ENCODE results near the gene TMEM11.

Gene TMEM11

DNA sequence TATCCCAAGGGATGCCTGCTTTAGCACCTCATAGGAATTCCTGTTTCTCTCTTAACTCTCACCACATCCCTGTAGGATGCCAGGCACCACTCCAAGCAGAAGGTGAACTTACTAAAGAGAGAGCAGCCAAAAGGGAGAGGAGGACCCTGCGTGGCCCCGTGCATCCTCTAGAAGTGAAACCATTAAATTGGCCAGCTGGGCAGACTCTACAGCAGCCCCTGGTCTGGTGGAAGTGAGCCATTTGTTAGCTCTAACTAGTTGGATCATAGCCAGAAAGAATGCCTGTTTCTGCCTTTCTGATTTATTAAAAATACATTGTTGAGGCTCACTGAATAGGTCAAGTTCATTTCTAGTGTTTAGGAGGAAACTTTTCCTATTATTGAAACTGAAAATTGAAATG, 22.3 kb downstream of the TMEM11 start:
- no peak for TF ChIP-seq ZNF274 (IDR thresholded peaks at IDR 0.05; ENCODE audit: low read depth, low read length)
- no peak overlapping the region for H3K4me3 ChIP-seq (ENCODE audit: low read length)

- no peak overlapping the region for H3K4me3 ChIP-seq (ENCODE audit: low read length)
- TF ChIP-seq ZNF274 (IDR thresholded peaks at IDR 0.05; ENCODE audit: low read depth, low read length), result no peak
These were observed 23.9 kb downstream of the TMEM11 start for GRCh38 chr17:21190078-21190477.

- TF ChIP-seq ZNF274 (IDR thresholded peaks at IDR 0.05; ENCODE audit: low read depth, low read length), result no peak
- H3K4me3 ChIP-seq (ENCODE audit: low read length), result no peak overlapping the region
These were observed 24.6 kb downstream of the TMEM11 start for GRCh38 chr17:21189361-21189760.

DNA sequence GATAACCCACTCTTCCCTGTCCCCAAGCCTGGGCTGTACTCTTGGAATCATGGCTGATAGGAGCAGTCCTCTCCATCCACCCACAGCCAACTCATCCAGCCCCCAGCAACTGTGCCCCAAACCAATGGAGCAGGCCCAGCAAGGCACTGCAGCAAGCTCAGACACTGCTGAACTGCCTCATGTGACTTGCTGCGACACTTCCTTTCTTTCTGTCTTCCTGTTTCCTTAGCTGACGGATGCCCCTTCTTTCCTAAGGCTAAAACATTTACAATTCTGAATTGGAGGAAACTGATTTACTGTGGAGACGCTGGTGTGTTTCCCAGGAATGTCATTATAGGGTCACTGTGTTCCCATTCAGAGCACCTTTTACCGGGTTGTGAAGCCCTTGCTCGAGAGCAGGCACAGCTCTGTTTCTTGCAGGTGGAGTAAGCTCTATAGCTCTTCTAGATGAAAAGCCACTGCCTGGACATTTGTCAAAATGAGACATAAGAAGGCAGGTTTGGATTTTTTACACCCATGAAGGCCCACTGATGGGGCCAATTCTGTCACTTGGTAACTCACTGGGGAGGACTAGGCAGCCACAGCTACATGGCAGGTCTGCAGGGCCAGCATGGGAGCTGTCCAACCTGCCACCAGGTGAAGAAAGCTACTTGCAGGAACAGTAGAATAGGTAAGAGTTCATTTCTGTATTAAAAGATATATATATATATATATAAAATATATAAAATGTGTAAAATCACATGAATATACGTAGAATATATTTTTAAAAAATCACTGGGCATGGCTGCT, 27.4 kb downstream of the TMEM11 start:
- no peak overlapping the region for H3K4me3 ChIP-seq (ENCODE audit: low read length)
- TF ChIP-seq ZNF274 (IDR thresholded peaks at IDR 0.05; ENCODE audit: low read depth, low read length), result no peak

DNA sequence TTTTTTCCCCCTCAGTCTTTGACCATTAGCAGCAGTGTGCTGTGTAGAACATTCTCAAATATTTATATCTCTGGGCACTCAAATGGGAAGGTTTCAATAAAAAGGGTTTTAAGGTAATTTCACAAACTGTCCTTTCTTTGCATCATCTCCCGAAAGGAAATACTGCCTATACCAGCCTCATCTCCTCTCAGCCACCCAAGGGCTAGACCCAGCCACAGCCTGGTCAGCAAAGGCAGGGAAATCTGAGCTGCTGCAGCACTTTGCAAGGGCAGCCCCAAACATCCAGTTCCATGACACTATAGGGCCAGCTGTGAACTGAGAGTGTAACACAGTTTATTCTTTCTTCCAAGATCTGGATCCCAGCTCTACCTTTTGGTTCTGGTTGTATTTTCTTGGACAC, 28.9 kb downstream of the TMEM11 start:
- no peak overlapping the region for H3K4me3 ChIP-seq (ENCODE audit: low read length)
- TF ChIP-seq ZNF274 (IDR thresholded peaks at IDR 0.05; ENCODE audit: low read depth, low read length), result no peak

- TF ChIP-seq ZNF274 (IDR thresholded peaks at IDR 0.05; ENCODE audit: low read depth, low read length), result no peak
- no peak overlapping the region for H3K4me3 ChIP-seq (ENCODE audit: low read length)
These were observed 29.4 kb downstream of the TMEM11 start for GRCh38 chr17:21184570-21184969.

- no peak for TF ChIP-seq ZNF274 (IDR thresholded peaks at IDR 0.05; ENCODE audit: low read depth, low read length)
- no peak overlapping the region for H3K4me3 ChIP-seq (ENCODE audit: low read length)
These were observed 30.5 kb downstream of the TMEM11 start for GRCh38 chr17:21183468-21183867.

GRCh38 chr17:21177854-21178600, 35.9 kb downstream of the TMEM11 start:
- TF ChIP-seq ZNF274 (IDR thresholded peaks at IDR 0.05; ENCODE audit: low read depth, low read length), result no peak
- H3K4me3 ChIP-seq (ENCODE audit: low read length), result no peak overlapping the region

GRCh38 chr17:21177401-21177800, 36.6 kb downstream of the TMEM11 start:
- no peak overlapping the region for H3K4me3 ChIP-seq (ENCODE audit: low read length)
- TF ChIP-seq ZNF274 (IDR thresholded peaks at IDR 0.05; ENCODE audit: low read depth, low read length), result no peak

DNA sequence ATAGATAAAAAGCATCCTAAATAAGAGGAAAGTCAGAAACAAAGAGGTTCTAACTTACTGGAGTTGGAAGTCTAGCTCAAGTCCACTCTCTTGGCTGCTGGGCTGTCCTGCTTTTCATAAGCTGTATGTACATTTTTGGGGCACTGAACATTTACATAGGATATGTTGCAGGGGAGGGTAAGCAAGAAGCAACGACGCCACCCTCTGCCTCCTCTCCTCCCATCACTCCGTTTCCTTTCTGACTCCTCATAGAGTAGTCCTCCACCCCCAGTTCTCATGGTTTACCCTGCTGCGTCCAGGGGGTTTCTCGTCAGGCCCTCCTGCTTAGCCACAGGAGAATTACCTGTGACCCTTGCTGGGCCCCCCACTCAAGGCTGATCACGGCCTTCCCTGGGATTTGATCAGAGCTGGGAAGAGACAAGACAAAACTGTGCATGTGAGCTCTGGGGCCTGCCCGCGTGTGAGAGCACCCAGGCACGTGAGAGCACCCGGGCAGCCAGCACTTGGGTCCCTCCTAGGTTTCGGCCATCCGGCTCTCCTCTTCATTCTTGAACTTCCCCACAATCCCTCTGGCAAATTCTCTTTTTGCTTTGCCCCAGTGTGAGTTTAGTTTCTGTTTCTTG, 37.1 kb downstream of the TMEM11 start:
- no peak for TF ChIP-seq ZNF274 (IDR thresholded peaks at IDR 0.05; ENCODE audit: low read depth, low read length)
- H3K4me3 ChIP-seq (ENCODE audit: low read length), result no peak overlapping the region

- H3K4me3 ChIP-seq (ENCODE audit: low read length), result no peak overlapping the region
- TF ChIP-seq ZNF274 (IDR thresholded peaks at IDR 0.05; ENCODE audit: low read depth, low read length), result no peak
These were observed 39.2 kb downstream of the TMEM11 start for GRCh38 chr17:21174713-21175112.

DNA sequence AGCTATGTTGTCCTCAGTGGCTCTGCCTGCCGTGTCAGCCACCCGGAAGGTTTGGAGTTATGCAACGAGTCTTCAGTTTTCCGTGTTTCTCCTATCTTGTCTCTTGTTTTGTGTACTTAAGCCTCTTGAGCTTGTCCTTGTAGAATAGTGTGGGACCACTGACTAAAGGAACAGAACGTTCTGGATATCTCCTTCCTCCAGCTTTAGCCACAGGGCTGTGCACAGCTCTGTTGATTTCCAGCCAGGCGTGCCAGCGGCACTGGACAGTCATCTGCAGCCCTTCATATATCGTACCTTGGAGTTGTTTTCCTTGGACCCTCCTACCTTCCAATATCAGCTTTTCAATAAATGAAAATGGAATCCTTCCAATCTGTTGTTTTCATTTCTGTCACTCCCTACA, 39.8 kb downstream of the TMEM11 start:
- no peak for TF ChIP-seq ZNF274 (IDR thresholded peaks at IDR 0.05; ENCODE audit: low read depth, low read length)

GRCh38 chr17:21173543-21173942, 40.4 kb downstream of the TMEM11 start:
- no peak for TF ChIP-seq ZNF274 (IDR thresholded peaks at IDR 0.05; ENCODE audit: low read depth, low read length)

More for the DNA sequence above, 39.8 kb downstream of the TMEM11 start:
- H3K4me3 ChIP-seq (ENCODE audit: low read length), result no peak overlapping the region

DNA sequence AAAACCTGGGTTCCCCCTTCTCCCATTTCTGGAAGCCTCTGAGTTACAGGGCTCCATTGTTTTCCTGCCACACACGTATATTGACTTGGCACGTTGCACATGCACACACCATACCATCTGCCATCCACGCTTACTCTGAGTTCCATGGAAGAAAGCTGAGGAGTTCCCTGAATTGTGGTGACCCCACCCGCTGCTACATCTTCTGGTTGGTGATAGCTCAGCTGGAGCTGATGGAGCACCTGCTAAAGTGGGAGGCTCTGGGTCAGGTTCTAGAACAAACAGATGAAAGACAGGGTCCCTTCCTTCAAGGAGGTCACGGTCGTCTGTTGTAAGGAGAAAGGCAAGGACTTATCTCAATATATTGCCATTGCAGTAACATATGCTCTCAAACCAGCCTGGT, 41.1 kb downstream of the TMEM11 start:
- H3K4me3 ChIP-seq (ENCODE audit: low read length), result no peak overlapping the region
- TF ChIP-seq ZNF274 (IDR thresholded peaks at IDR 0.05; ENCODE audit: low read depth, low read length), result no peak

More at GRCh38 chr17:21173543-21173942, 40.4 kb downstream of the TMEM11 start:
- no peak overlapping the region for H3K4me3 ChIP-seq (ENCODE audit: low read length)
